ENCODE results near the gene ANKDD1B.

The ANKDD1B gene

GRCh38 chr5:75706016-75706415, 94.8 kb downstream of the ANKDD1B start:
- Mint-ChIP-seq H3K9me3 (no peaks in the 10 kb centered on the region), H3K27me3 (ENCODE audit: low read depth) (no peaks in the 10 kb centered on the region), H3K4me1 (no peaks in the 10 kb centered on the region), H3K36me3 (ENCODE audit: low read depth) (peaks cover 33% of the 10 kb centered on the region), H3K27ac (no peak overlapping the region), H3K4me3 (no peak overlapping the region)
- no peak for TF ChIP-seq CTCF (IDR thresholded peaks at IDR 0.05; ENCODE audit: unreplicated experiment in 3 of 3)

DNA sequence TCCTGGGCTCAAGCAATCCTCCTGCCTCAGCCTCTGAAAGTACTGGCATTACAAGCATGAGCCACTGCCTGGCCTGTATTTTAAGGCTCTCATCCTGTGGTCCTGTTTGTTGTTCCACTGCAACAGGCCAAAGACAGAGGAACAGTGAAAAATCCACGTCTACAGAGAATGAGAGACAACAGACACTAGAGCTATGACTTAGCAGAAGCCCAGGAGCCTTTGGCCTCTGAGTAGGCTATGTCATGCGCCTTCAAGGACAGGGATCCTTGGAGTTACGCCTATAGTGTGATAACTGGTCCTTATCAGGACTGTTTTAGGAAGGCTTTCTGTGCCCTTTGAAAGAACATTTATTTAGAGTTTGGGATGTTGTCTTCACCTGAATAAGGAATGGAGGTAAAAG, 95.5 kb downstream of the ANKDD1B start:
- no peaks in the 10 kb centered on the region for H3K27me3 Mint-ChIP-seq (ENCODE audit: low read depth)
- H3K4me1 Mint-ChIP-seq: no peaks in the 10 kb centered on the region

GRCh38 chr5:75707911-75708509, 96.8 kb downstream of the ANKDD1B start:
- H3K36me3 Mint-ChIP-seq (ENCODE audit: low read depth): peaks cover 23% of the 10 kb centered on the region
- H3K4me3 Mint-ChIP-seq: no peak overlapping the region
- no peak for TF ChIP-seq CTCF (IDR thresholded peaks at IDR 0.05; ENCODE audit: unreplicated experiment in 3 of 3)
- no peaks in the 10 kb centered on the region for H3K9me3 Mint-ChIP-seq
- H3K4me1 Mint-ChIP-seq: no peaks in the 10 kb centered on the region
- H3K27ac Mint-ChIP-seq: no peak overlapping the region
- no peaks in the 10 kb centered on the region for H3K27me3 Mint-ChIP-seq (ENCODE audit: low read depth)

More for the DNA sequence above, 95.5 kb downstream of the ANKDD1B start:
- no peaks in the 10 kb centered on the region for H3K9me3 Mint-ChIP-seq
- H3K4me3 Mint-ChIP-seq: no peak overlapping the region
- no peak for TF ChIP-seq CTCF (IDR thresholded peaks at IDR 0.05; ENCODE audit: unreplicated experiment in 3 of 3)
- peaks cover 34% of the 10 kb centered on the region for H3K36me3 Mint-ChIP-seq (ENCODE audit: low read depth)
- H3K27ac Mint-ChIP-seq: no peak overlapping the region

DNA sequence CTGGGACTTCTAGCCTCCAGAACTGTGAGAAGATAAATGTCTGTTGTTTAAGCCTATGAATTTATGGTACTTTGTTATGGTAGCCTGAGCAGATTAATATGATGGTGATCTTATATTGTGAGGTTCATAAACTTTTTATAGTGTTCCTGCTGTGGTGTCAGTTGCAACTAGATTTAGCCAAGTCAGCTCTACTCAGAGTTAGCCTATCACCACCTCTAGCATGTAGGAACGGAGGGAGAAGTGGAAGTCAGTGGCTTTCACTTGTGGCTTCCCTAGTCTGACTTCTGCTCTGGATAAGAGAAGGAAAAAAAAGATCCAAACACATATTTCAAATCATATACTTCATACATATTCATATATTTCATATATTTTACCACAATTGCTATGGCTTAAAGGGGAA, 99.4 kb downstream of the ANKDD1B start:
- Mint-ChIP-seq H3K27me3 (ENCODE audit: low read depth) (no peaks in the 10 kb centered on the region), H3K9me3 (no peaks in the 10 kb centered on the region), H3K27ac (no peak overlapping the region), H3K36me3 (ENCODE audit: low read depth) (peaks cover 21% of the 10 kb centered on the region), H3K4me3 (no peak overlapping the region), H3K4me1 (peaks cover 12% of the 10 kb centered on the region)
- TF ChIP-seq CTCF (IDR thresholded peaks at IDR 0.05; ENCODE audit: unreplicated experiment in 3 of 3): no peak

DNA sequence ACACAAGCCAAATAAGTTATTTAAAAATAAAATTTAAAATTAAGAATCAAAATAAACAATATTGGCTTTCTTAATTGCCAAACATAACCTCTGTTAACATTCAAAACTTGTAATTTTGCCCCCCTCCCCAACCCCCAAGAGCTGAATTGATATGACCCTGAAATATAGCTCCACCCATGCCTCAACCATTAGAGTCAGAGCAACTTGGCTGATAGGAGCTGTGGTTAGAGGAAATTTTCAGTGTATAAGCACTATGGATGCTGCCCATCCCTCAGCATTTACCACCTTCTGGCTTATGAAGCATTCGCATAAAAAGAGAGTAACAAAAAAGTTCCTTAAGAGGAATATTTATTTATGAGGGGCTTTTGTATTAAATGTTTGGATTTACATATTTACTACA, 99.9 kb downstream of the ANKDD1B start:
- Mint-ChIP-seq H3K27me3 (ENCODE audit: low read depth) (no peaks in the 10 kb centered on the region), H3K27ac (no peak overlapping the region), H3K36me3 (ENCODE audit: low read depth) (peaks cover 21% of the 10 kb centered on the region), H3K4me1 (peaks cover 17% of the 10 kb centered on the region), H3K9me3 (no peaks in the 10 kb centered on the region), H3K4me3 (no peak overlapping the region)
- no peak for TF ChIP-seq CTCF (IDR thresholded peaks at IDR 0.05; ENCODE audit: unreplicated experiment in 3 of 3)

- H3K4me3 Mint-ChIP-seq: no peak overlapping the region
- H3K4me1 Mint-ChIP-seq: peaks cover 24% of the 10 kb centered on the region
- no peak for TF ChIP-seq CTCF (IDR thresholded peaks at IDR 0.05; ENCODE audit: unreplicated experiment in 3 of 3)
- peaks cover 21% of the 10 kb centered on the region for H3K36me3 Mint-ChIP-seq (ENCODE audit: low read depth)
- H3K27me3 Mint-ChIP-seq (ENCODE audit: low read depth): no peaks in the 10 kb centered on the region
- H3K27ac Mint-ChIP-seq: no peak overlapping the region
- H3K9me3 Mint-ChIP-seq: no peaks in the 10 kb centered on the region
Measured at GRCh38 chr5:75712091-75712490, 100.8 kb downstream of the ANKDD1B start.

Data from nephron (organoid).